Stimulated activated CD4-positive, alpha-beta T cell treated with anti-CD3 and anti-CD28 coated beads, Interleukin-2, amount 100 ng/mL, for 48 hours (primary cell): ENCODE results near the gene CLDN20.

ENCODE experiments used
- DNase-seq, 2 donors: peaks; one replicate each; pipeline ENCODE4 v3.0.0-alpha.2; 2020

The CLDN20 gene

DNA sequence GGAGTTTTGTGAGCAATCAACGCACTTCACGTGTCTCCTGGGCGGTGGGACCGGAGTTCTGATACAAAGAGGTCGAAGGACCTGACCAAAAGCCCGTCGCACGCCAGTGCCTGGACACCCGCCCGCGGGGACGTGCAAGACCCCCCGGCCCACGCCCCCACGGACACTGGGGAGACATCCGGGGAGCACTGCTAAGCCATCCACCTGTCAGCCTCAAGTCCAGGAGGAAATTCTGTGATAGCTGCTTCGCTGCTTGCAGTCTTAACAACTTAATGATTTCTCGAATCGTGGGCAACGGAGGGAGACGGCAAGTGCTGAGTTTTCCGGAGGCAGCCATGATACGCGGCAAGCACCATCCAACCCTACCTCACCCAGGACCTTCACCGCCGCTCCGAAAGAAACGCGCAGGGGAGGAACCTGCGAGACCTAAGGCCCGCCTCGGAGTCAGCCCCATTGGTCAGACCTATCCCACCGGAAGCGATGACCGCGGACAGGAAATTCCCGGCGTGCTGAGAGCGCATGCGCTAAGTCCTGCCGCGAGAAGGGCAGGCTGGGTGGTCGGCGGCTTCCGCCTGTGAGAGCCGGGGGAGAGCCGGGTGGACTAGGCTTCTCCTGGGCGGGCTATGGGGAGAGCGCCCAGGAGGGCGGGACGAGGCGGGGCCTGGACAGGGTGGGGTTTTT lies 50.4 kb downstream of the CLDN20 start, which contains the start of gene TFB1M:
Gene TFB1M, minus strand, starts transcription at position 393 of the 681 bp plus-strand sequence. Its CDS starts 56 bp downstream, at position 337.
- DNase-seq, result peak; percentile 95 to 98

DNA sequence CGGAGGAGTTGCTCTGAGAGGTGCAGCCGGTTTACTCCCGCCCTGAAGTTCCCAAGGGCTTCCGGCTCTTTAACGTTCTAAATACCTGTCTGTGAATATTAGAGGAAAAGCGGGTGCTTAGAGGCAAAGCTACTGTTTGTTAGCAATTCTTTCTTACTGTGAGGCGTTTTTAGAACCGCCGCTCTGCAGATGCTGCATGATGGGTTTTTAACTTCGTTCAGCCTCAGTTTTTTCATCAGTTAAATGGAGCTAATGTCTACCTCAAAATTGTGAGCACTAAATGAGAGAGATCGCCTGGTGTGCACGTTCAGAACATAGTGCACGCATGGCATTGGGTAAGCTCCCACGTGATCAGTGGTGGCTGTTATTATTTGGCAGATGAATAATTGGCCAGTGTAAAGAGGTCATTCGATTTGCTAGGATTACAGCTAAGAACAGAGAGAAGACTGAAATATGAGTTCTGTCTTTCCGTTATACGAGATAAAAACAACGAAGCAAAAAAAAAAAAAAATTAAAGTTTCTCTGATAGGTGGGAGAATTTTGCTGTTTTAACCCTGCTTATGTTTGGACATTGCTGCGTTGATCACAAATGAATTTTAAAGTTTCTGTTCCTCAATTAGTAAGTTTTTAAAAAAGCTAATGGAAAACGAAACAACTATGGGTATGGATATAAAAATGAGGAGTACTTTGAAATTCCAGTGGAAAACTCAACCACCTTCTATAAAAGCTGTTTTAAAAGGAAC lies 51.1 kb downstream of the CLDN20 start:
- peak; percentile 45 to 50 for DNase-seq

DNA sequence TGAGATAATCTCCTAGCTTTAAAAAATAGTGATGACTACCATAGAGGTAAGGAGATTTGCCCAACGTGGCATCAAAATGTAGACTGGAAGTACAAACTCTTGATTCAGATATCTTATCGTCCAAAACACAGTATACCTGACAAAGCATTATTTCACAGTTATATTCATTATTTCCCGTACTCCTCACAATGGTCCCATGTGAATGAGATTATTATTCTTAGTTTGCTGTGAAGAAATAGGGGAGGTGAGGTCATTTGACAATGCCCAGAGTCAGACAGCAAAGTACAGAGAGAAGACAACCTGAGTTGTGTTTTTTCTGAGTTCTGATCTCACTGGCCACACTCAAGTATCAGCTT lies 51.7 kb downstream of the CLDN20 start:
- no peak for DNase-seq

DNA sequence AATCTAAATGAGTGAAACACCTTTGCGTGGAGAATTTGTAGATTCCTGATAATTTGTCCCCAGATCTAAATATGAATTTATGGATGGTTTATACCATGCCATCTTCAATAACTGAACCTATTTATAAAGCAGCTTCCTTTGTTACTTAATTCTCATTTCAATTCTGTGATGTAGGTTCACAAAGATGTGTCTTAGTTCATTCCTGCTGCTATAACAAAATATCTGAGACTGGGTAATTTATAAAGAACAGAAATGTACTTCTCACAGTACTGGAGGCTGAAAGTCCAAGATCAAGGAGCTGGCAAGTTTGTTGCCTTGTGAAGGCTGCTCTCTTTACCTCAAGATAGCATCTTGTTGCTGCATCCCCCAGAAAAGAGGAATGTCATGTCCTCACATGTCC lies 52.6 kb downstream of the CLDN20 start:
- DNase-seq, result no peak

DNA sequence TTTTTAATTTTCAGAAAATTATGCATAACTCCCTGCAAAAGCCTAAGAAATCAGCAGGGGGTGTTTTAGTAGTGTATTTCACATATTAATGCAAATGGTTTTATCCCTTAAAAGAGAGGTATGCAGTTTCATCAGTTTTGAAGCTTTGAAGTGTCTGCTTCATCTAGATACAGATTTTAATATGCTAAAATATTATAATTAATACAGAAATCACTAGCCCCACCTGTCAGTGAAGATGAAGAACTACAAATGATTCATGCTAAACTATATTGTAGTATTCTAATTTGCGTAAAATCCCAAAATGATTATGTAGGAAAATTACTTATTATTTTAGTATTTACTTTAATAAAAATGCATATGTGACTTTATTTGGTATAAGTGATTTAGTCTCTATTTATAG lies 53.4 kb downstream of the CLDN20 start:
- DNase-seq, result no peak

DNA sequence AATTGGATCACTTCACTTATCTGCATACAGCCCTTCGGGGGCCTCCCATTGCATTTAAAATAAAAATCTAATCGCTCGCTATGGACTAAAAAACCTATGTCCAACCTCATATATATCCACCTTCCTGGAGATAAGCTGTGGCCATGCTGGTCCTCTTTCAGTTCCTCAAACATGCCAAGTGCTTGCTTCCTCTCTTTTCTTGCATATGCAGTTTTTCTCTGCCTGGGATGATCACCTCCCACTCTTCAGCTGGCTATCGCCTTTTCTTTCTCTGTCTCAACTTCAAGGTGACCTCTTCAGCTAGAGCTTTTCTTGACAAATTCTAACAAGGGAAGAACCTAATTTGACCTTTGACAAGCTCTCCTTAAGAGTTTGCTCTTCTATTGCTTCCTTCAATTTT lies 56.1 kb downstream of the CLDN20 start:
- no peak for DNase-seq

DNA sequence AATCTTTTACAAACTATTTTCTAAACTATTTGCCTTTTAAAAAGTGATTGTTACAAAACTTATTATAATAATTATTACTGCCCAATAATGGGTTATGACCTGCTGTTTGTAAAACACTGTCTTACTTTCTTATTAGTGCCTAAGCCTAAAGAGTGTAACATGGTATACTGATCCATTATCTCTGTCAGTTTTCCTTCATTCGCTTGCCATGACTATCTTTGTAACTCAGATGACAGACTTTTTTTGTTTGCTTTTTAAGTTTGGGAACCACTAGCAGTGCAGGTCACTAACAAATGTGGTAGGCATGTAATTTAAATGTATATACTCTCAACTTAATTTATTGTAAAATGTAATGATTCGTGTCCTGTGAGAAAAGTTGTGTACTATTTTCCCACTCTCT lies 60.4 kb downstream of the CLDN20 start:
- no peak for DNase-seq

DNA sequence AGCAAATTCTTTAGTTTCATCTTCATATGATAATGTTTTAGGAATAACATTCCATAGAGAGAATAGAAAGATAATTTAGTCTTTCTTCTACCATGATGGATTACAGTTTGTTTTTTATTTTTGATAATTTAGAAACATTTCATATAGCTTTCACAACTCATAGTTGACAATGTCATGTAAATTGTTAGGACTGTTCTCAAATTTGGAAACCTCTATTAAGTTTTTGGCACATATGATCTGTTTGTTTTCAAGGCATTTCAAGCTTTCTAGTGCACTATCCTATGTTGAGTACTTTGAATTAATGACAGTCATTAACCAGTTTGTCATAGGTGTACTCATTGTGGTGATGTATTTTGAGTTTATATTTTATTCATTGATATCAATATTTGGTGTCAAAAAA lies 61.2 kb downstream of the CLDN20 start:
- no peak for DNase-seq

DNA sequence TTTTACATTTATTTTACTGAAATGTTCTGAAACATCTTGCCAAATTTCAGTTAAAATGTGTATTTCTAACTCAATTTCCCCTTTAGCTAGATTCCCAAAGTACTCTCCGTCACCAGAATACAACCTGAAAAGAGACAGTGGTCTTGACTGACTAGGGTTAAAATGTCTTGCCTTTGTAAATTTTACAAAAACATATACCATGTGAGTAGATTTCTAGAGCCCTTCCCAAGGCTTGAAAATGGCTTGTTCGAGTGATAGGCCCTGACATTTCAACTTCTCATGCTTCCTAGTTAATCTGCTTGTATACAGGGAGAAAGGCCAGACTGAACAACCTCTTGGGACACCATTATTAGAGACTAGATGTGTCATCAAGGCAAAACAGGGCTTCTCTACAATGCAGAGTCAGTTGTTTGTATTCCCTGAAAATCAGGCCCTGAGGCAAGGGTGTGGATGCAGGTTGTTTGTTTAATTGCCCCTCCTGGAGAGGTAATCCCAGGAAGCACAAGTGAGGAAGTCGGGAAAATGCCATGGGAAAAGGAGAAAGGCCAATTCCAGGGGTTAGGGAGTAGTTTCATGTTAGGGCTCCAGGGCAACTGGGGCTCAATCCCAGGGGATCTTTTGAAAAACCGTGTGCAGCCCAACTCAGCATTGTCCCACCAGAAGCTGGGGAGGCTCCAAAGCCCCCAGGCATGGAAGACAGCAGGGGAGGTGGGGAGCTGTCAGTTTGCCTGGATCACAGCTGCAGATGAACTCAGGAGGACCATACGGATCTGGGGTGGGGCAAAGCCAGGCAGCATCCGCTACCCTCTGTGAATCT lies 62.1 kb downstream of the CLDN20 start:
- no peak for DNase-seq
